ENCODE data around the gene OR52A1.
"Not testable (repeated sequence)": the region's sequence is repeated elsewhere in the genome, so short reads cannot be mapped to it uniquely, and the experiment has no call there.

Gene OR52A1

DNA sequence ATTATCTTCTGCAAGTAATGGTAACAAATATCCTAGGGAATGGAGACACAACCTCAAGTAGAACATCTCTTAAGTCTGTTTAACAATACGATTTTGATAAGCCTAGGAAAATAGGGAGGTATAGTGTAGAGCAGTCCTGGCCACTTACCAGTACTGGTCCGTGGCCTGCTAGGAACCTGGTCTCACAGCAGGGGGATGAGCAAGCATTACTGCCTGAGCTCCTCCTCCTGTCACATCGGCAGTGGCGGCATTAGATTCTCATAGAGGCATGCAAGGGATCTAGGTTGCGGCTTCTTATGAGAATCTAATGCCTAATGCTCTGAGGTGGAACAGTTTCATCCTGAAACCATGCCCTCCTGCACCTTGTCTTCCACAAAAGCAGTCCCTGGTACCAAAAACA, 41.5 kb upstream of the OR52A1 start:
- TF ChIP-seq, protein P1, sequence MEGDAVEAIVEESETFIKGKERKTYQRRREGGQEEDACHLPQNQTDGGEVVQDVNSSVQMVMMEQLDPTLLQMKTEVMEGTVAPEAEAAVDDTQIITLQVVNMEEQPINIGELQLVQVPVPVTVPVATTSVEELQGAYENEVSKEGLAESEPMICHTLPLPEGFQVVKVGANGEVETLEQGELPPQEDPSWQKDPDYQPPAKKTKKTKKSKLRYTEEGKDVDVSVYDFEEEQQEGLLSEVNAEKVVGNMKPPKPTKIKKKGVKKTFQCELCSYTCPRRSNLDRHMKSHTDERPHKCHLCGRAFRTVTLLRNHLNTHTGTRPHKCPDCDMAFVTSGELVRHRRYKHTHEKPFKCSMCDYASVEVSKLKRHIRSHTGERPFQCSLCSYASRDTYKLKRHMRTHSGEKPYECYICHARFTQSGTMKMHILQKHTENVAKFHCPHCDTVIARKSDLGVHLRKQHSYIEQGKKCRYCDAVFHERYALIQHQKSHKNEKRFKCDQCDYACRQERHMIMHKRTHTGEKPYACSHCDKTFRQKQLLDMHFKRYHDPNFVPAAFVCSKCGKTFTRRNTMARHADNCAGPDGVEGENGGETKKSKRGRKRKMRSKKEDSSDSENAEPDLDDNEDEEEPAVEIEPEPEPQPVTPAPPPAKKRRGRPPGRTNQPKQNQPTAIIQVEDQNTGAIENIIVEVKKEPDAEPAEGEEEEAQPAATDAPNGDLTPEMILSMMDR (IDR thresholded peaks at IDR 0.05; ENCODE audit: insufficient read depth, low read length, missing control alignments): no peak
- no peak overlapping the region for H3K4me3 ChIP-seq (ENCODE audit: low read depth, low read length)
- CTCF ChIA-PET: interaction anchor here (4.5 kb wide), 1 partner anchor 185 kb away, joined by 15 read pairs; no protein-coding TSS in a partner anchor
- POLR2A ChIA-PET: interaction anchor here (1.1 kb wide), 1 partner anchor 171 kb away, joined by 3 read pairs; no protein-coding TSS in a partner anchor
- no peak for DNase-seq (ENCODE audit: low read depth, low spot score)

DNA sequence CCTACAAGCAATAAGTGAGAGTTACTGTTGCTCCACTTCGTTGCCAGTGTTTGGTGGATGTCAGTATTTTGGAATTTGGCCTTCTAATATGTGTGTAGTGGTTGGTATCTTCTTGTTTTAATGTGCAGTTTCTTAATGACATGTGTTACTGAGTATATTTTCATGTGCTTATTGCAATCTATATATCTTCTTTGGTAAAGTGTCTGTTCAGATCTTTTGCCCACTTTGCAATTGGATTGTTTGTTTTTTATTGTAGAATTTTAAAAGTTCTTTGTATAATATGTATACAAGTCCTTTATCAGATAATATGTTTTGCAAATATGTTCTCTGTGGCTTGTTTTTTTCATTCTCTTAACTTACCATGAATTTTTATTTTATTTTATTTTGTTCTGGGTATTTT, 38.2 kb upstream of the OR52A1 start:
- no peak overlapping the region for H3K4me3 ChIP-seq (ENCODE audit: low read depth, low read length)
- ChIA-PET POLR2A (no interaction called here), CTCF (no interaction called here)
- no peak for DNase-seq (ENCODE audit: low read depth, low spot score)
- TF ChIP-seq, protein P1 (IDR thresholded peaks at IDR 0.05; ENCODE audit: insufficient read depth, low read length, missing control alignments): no peak

DNA sequence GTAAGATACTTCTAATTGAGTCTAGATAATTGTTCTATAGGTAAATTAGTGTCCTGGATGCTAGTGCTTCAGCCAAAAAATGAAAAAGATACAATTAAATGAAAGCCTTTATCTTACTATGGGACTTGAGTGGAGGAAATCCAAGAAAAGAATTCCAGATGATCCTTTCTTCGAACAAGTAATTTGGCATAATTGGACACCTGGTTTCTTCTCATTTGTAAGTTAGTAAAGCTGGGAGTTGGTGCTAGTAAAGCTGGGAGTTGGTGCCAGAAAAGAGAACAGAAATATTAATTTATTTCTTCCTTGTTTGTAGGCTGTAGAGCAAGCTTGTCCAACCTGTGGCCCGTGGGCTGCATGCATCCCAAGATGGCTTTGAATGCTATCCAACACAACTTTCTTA, 33.6 kb upstream of the OR52A1 start:
- TF ChIP-seq, protein P1 (IDR thresholded peaks at IDR 0.05; ENCODE audit: insufficient read depth, low read length, missing control alignments): no peak
- CTCF ChIA-PET: no interaction called here
- POLR2A ChIA-PET: no interaction called here
- DNase-seq (ENCODE audit: low read depth, low spot score): no peak
- H3K4me3 ChIP-seq (ENCODE audit: low read depth, low read length): no peak overlapping the region

DNA sequence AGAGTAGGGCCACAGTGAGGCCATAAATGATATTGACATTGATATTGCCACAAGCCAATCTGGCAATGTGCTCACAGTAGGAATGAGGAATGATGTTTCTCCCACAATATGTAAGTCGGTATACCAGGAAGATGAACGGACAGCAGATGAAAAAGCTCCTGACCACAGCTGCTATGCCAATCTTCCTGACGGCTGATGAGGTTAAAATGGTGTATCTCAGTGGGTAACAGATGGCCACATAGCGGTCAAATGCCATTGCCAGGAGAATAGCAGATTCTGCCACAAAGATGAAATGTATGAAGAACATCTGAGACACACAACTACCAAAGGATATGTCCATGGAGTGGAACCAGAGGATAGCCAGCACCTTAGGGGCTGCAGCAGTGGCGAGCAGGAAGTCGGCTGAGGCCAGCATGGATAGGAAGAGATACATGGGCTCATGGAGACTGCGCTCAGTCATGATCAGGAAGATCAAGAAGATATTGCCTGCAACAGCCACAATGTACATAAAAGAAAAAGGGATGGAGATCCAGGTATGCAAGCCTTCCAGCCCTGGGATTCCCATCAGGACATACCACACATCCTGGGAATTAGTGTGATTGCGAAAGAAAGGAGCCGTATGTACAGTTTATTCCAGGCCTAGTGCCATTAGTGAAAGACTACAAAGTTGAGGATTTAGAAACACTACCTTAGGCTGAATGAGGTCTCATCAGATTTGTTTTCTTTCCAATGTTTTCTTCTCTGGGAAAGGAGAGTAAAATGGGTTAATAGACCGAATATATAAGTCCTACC, 23.7 kb upstream of the OR52A1 start:
- CTCF ChIA-PET: no interaction called here
- no peak for DNase-seq (ENCODE audit: low read depth, low spot score)
- no peak overlapping the region for H3K4me3 ChIP-seq (ENCODE audit: low read depth, low read length)
- POLR2A ChIA-PET: no interaction called here
- TF ChIP-seq, protein P1 (IDR thresholded peaks at IDR 0.05; ENCODE audit: insufficient read depth, low read length, missing control alignments): no peak

DNA sequence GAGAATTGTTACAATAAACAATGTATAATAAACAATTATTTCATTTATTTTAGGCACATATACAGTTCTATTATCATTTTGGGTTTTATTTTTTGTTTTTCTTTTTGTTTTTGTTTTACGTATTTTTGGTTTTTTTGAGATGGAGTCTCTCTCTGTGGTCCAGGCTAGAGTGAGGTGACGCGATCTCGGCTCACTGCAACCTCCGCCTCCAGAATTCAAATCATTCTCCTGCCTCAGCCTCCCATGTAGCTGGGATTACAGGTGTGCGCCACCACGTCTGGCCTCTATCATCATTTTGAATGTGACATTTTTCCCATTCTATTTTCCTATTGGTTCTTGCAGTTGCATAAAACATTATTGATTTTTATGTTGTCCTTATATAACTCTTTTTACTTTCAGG, 20.4 kb upstream of the OR52A1 start:
- POLR2A ChIA-PET: no interaction called here
- CTCF ChIA-PET: no interaction called here

DNA sequence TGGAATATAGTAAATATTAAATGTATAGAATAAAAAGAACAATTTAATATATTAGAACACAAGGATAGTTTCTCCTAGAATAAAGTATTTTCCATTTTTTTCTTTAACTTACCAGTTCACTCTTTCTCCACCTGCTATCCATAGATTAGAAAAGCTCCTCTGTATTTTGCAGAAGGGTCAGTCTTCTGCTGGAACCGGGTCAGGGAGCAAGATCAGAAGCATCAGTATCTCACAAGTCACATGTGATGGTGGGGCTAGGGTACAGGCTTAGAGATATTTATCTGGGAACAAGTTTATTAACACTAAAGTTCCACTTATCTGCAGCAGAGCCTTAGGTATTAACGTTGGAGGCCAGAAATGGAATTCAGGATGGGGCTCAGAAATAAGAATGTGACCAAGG, 17.3 kb upstream of the OR52A1 start:
- CTCF ChIA-PET: no interaction called here

More for the DNA sequence above, 20.4 kb upstream of the OR52A1 start:
- DNase-seq (ENCODE audit: low read depth, low spot score): no peak
- TF ChIP-seq, protein P1 (IDR thresholded peaks at IDR 0.05; ENCODE audit: insufficient read depth, low read length, missing control alignments): no peak
- no peak overlapping the region for H3K4me3 ChIP-seq (ENCODE audit: low read depth, low read length)

DNA sequence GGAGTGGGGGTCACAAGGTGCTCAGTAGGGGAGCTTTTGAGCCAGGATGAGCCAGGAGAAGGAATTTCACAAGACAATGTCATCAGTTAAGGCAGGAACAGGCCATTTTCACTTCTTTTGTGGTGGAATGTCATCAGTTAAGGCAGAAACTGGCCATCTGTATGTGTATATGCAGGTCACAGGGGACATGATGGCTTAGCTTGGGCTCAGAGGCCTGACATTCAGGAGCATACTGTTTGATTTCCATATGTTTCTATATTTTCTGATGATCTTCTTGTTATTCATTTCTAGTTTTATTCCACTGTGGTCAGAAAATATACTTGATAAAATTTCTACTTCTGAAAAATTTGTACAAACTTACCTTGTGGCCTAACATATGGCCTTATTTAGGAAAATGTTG, 11.3 kb upstream of the OR52A1 start:
- H3K4me3 ChIP-seq (ENCODE audit: low read depth, low read length); CTCF ChIA-PET; DNase-seq (ENCODE audit: low read depth, low spot score); POLR2A ChIA-PET: not testable (repeated sequence)

More for the DNA sequence above, 17.3 kb upstream of the OR52A1 start:
- no peak overlapping the region for H3K4me3 ChIP-seq (ENCODE audit: low read depth, low read length)
- no peak for DNase-seq (ENCODE audit: low read depth, low spot score)
- TF ChIP-seq, protein P1 (IDR thresholded peaks at IDR 0.05; ENCODE audit: insufficient read depth, low read length, missing control alignments): no peak
- POLR2A ChIA-PET: no interaction called here

DNA sequence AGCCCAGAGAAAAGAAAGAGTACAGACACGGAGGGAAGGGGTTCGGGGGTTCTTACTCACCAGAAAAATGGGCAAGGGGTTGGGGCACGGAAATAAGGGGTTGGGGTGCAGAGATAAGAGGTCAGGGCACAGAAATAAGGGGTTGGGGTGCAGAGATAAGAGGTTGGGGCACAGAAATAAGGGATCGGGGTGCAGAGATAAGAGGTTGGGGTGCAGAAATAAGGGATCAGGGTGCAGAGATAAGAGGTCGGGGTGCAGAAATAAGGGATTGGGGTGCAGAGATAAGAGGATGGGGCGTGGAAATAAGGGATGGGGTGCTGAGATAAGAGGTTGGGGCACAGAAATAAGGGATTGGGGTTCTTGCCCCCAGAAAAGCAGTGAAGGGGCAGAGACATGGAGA, 10.2 kb upstream of the OR52A1 start:
- H3K4me3 ChIP-seq (ENCODE audit: low read depth, low read length); POLR2A ChIA-PET; CTCF ChIA-PET: not testable (repeated sequence)

DNA sequence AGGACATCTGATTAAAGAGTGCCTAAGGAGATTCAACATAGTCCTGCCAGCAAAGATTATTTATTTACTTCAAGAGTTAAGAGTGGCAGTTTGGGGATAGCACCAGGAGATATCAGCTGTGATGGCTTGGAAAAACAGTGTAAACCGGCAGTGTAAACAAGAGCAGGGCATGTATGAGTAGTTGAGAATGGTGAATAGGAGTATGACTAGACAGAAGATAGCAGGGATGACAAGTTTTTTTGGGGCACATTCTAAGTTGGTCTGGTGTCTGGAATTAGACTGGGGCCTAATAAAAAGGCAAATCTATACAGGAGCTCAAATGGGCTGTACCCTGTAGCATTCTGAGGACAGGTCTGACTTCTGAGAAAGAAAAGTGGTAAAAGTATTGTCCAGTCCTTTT, 6.5 kb upstream of the OR52A1 start:
- H3K4me3 ChIP-seq (ENCODE audit: low read depth, low read length); DNase-seq (ENCODE audit: low read depth, low spot score); CTCF ChIA-PET; POLR2A ChIA-PET: not testable (repeated sequence)

More for the DNA sequence above, 10.2 kb upstream of the OR52A1 start:
- DNase-seq (ENCODE audit: low read depth, low spot score): not testable (repeated sequence)

DNA sequence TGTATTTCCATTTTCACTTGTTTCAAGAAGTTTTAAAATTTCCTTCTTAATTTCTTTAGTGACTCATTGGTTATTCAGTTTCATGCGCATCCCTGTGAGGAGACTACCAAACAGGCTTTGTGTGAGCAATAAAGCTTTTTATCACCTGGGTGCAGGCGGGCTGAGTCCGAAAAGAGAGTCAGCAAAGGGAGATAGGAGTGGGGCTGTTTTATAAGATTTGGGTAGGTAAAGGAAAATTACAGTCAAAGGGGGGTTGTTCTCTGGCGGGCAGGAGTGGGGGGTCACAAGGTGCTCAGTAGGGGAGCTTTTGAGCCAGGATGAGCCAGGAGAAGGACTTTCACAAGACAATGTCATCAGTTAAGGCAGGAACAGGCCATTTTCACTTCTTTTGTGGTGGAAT, 5.7 kb upstream of the OR52A1 start:
- DNase-seq (ENCODE audit: low read depth, low spot score); POLR2A ChIA-PET: not testable (repeated sequence)

More for the DNA sequence above, 5.7 kb upstream of the OR52A1 start:
- H3K4me3 ChIP-seq (ENCODE audit: low read depth, low read length); CTCF ChIA-PET: not testable (repeated sequence)

All from AG04449 (cell line).